A549 (cell line): ENCODE measurements around the gene NAXD.

ENCODE experiments used
- PBX3 ChIP-seq: IDR thresholded peaks from 2 replicates; pipeline ENCODE4 v1.6.1; 2012
- POLR2A ChIP-seq: IDR thresholded peaks from 2 replicates; pipeline ENCODE4 v1.6.1; 2012; ENCODE audit warnings: mild to moderate bottlenecking, low read length
- RAD21 ChIP-seq, 2 experiments: fragments of >200 bp in 1 of 2; sonication (Bioruptor Twin) in 1 of 2; formaldehyde crosslinking in 1 of 2; IDR thresholded peaks in 1 of 2; conservative IDR thresholded peaks in 1 of 2; 2 replicates in 1 of 2; 3 replicates in 1 of 2; pipeline ENCODE4 v1.6.1; 2012 to 2018; ENCODE audit warnings: inconsistent platforms in 1 of 2
- RFX5 ChIP-seq: fragments of 450-650 bp; IDR thresholded peaks from 2 replicates; pipeline ENCODE4 v1.7.1; 2014; ENCODE audit warnings: antibody characterized with exemption, mild to moderate bottlenecking, moderate library complexity
- SMC3 ChIP-seq: fragments of >200 bp; sonication (Bioruptor Twin); formaldehyde crosslinking; IDR thresholded peaks from 3 replicates; pipeline ENCODE4 v1.6.1; 2018; ENCODE audit warnings: inconsistent platforms
- ZNF302 ChIP-seq: fragments of 250-450 bp; sonication (Bioruptor Pico); IDR thresholded peaks from 2 replicates; pipeline ENCODE4 v1.9.0; 2021; ENCODE audit warnings: inconsistent platforms, mild to moderate bottlenecking, moderate library complexity
- TF ChIP-seq, protein P1 (sequence below): IDR thresholded peaks from 2 replicates; pipeline ENCODE4 v1.6.1; 2012
- TF ChIP-seq, protein P2 (sequence below): fragments of >200 bp; sonication (Bioruptor Twin); formaldehyde crosslinking; IDR thresholded peaks from 3 replicates; pipeline ENCODE4 v1.5.1; 2016

DNA sequence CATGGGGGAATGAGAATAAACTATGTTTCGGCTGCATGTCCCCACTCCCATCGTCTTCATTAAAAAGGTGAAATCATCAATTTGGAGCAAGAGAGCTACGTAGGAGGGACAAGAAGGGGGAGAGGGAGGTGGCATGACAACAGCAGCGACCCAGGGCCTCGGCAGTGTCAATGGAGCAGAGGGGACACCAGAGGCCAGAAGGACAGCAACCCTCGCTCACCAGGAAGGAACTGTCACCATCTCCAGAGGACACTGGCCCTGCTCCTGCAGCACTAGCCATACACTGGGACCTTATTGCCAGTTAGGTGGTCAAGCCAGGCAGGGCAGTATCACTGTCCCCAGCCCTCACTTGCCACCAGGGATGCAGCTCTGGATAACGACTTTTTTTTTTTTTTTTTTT is 34.2 kb downstream of the NAXD start:
- TF ChIP-seq, protein P1, sequence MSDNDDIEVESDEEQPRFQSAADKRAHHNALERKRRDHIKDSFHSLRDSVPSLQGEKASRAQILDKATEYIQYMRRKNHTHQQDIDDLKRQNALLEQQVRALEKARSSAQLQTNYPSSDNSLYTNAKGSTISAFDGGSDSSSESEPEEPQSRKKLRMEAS: no peak
- TF ChIP-seq POLR2A (no peak), RAD21 (conservative IDR thresholded peaks at IDR 0.05 in 1 of 2, IDR thresholded peaks at IDR 0.05 in 1 of 2) (no peak), RFX5 (no peak), PBX3 (no peak), ZNF302 (no peak), SMC3 (no peak)
- TF ChIP-seq, protein P2, sequence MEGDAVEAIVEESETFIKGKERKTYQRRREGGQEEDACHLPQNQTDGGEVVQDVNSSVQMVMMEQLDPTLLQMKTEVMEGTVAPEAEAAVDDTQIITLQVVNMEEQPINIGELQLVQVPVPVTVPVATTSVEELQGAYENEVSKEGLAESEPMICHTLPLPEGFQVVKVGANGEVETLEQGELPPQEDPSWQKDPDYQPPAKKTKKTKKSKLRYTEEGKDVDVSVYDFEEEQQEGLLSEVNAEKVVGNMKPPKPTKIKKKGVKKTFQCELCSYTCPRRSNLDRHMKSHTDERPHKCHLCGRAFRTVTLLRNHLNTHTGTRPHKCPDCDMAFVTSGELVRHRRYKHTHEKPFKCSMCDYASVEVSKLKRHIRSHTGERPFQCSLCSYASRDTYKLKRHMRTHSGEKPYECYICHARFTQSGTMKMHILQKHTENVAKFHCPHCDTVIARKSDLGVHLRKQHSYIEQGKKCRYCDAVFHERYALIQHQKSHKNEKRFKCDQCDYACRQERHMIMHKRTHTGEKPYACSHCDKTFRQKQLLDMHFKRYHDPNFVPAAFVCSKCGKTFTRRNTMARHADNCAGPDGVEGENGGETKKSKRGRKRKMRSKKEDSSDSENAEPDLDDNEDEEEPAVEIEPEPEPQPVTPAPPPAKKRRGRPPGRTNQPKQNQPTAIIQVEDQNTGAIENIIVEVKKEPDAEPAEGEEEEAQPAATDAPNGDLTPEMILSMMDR: no peak
